Measurements from ENCODE around the gene GRSF1. TPM values are rescaled to one million over a fixed set of nuclear protein-coding genes. Genes with fewer than 3 reads are reported as not detected.

Gene GRSF1
- total and polyA plus RNA-seq, 2 of the 13 experiments (the other 11 are each of a cell fraction or from before 2014, with no cell fraction given): 66.5 to 103 TPM

- H3K36me3 ChIP-seq (replicated peaks in 1 of 2; ENCODE audit: control insufficient read depth in 1 of 2, insufficient read depth in 2 of 2, low read length in 2 of 2): peaks cover 1 to 24% of the 10 kb centered on the region in 2 experiments; a peak in 3 of 5 replicates
- ChIA-PET CTCF (ENCODE audit: low intra/inter-chr PET ratio, low total read pairs) (no interaction called here), POLR2A (no interaction called here)
- no peak overlapping the region for H3K27ac ChIP-seq (ENCODE audit: extremely low read length, insufficient read depth, low read length)
- WGBS (ENCODE audit: low lambda C conversion rate): 92% methylated on average over 6 of the region's 6 CpGs
- no TSS peak for BruUV-seq (replicated peaks)
- no peaks in the 10 kb centered on the region for H3K4me1 ChIP-seq (ENCODE audit: insufficient read depth, low read length)
- H3K27me3 ChIP-seq (ENCODE audit: control insufficient read depth in 1 of 2, insufficient read depth in 2 of 2, low read length in 2 of 2): no peaks in the 10 kb centered on the region
- no peak for FAIRE-seq
- no peak overlapping the region for H3K9ac ChIP-seq (ENCODE audit: insufficient read depth, low read depth, low read length)
- no peak for ATAC-seq
- H3K4me3 ChIP-seq (replicated peaks in 1 of 3; ENCODE audit: insufficient read depth in 1 of 3, low read depth in 2 of 3, low read length in 3 of 3): no peak overlapping the region
- intact Hi-C loops (cut with micrococcal nuclease; ENCODE audit: unreplicated experiment): no loop called here
- in situ Hi-C loops (cut with HindIII; ENCODE audit: extremely low pct_ligation_motif_present, low pct_unique_long_range_greater_than_20kb): no loop called here
- H3K4me2 ChIP-seq (ENCODE audit: low read depth, low read length): no peak overlapping the region
- no peaks in the 10 kb centered on the region for H3K79me2 ChIP-seq (ENCODE audit: insufficient read depth, low read length)
- H2AFZ ChIP-seq (ENCODE audit: low read length): no peak overlapping the region
- DNase-seq (ENCODE audit: low spot score): no peak
- no peaks in the 10 kb centered on the region for H4K20me1 ChIP-seq (ENCODE audit: insufficient read depth, low read length)
- no peaks in the 10 kb centered on the region for H3K9me3 ChIP-seq (ENCODE audit: low read length)
- TF ChIP-seq SMAD9 (CRISPR knock-in tag; IDR thresholded peaks at IDR 0.05): no peak
- TF ChIP-seq ZNF280B (CRISPR knock-in tag; IDR thresholded peaks at IDR 0.05; ENCODE audit: borderline replicate concordance): no peak
- TF ChIP-seq ATF7 (IDR thresholded peaks at IDR 0.05): no peak
- no peak for TF ChIP-seq ATF7 (CRISPR knock-in tag; IDR thresholded peaks at IDR 0.05)
- TF ChIP-seq CREB3 (CRISPR knock-in tag; IDR thresholded peaks at IDR 0.05): no peak
- TF ChIP-seq KDM5B (CRISPR knock-in tag; IDR thresholded peaks at IDR 0.05; ENCODE audit: borderline replicate concordance): no peak
- TF ChIP-seq HHEX (CRISPR knock-in tag; IDR thresholded peaks at IDR 0.05): no peak
- TF ChIP-seq CENPX (CRISPR knock-in tag; IDR thresholded peaks at IDR 0.05): no peak
- TF ChIP-seq HOXA3 (CRISPR knock-in tag; IDR thresholded peaks at IDR 0.05): no peak
- TF ChIP-seq ZNF746 (CRISPR knock-in tag; IDR thresholded peaks at IDR 0.05): no peak
- TF ChIP-seq ZNF34 (CRISPR knock-in tag; IDR thresholded peaks at IDR 0.05; ENCODE audit: borderline replicate concordance): no peak
- TF ChIP-seq, protein P1, sequence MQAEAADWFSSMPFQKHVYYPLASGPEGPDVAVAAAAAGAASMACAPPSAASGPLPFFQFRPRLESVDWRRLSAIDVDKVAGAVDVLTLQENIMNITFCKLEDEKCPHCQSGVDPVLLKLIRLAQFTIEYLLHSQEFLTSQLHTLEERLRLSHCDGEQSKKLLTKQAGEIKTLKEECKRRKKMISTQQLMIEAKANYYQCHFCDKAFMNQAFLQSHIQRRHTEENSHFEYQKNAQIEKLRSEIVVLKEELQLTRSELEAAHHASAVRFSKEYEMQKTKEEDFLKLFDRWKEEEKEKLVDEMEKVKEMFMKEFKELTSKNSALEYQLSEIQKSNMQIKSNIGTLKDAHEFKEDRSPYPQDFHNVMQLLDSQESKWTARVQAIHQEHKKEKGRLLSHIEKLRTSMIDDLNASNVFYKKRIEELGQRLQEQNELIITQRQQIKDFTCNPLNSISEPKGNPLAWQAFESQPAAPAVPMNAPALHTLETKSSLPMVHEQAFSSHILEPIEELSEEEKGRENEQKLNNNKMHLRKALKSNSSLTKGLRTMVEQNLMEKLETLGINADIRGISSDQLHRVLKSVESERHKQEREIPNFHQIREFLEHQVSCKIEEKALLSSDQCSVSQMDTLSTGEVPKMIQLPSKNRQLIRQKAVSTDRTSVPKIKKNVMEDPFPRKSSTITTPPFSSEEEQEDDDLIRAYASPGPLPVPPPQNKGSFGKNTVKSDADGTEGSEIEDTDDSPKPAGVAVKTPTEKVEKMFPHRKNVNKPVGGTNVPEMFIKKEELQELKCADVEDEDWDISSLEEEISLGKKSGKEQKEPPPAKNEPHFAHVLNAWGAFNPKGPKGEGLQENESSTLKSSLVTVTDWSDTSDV (CRISPR knock-in tag; IDR thresholded peaks at IDR 0.05): no peak
- TF ChIP-seq, protein P2, sequence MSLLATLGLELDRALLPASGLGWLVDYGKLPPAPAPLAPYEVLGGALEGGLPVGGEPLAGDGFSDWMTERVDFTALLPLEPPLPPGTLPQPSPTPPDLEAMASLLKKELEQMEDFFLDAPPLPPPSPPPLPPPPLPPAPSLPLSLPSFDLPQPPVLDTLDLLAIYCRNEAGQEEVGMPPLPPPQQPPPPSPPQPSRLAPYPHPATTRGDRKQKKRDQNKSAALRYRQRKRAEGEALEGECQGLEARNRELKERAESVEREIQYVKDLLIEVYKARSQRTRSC (CRISPR knock-in tag; IDR thresholded peaks at IDR 0.05; ENCODE audit: low read depth): no peak
- TF ChIP-seq ZNF781 (CRISPR knock-in tag; IDR thresholded peaks at IDR 0.05; ENCODE audit: borderline replicate concordance, not compliant biosample characterization): no peak
- TF ChIP-seq, protein P3, sequence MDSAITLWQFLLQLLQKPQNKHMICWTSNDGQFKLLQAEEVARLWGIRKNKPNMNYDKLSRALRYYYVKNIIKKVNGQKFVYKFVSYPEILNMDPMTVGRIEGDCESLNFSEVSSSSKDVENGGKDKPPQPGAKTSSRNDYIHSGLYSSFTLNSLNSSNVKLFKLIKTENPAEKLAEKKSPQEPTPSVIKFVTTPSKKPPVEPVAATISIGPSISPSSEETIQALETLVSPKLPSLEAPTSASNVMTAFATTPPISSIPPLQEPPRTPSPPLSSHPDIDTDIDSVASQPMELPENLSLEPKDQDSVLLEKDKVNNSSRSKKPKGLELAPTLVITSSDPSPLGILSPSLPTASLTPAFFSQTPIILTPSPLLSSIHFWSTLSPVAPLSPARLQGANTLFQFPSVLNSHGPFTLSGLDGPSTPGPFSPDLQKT (CRISPR knock-in tag; IDR thresholded peaks at IDR 0.05; ENCODE audit: borderline replicate concordance): no peak
- no peak for TF ChIP-seq ZNF205 (CRISPR knock-in tag; IDR thresholded peaks at IDR 0.05)
Measured at GRCh38 chr4:70772929-70773555, 66.6 kb downstream of the GRSF1 start.
